PC-3 (cell line): ENCODE results near the gene MED12L. TPM values are rescaled to one million over a fixed set of nuclear protein-coding genes. Genes with fewer than 3 reads are reported as not detected.

Experiments
- ATAC-seq: fragments of 200-7000 bp; cut with Tn5 transposase; 2 replicates; pipeline ENCODE4 v1.9.1; 2020; ENCODE audit warnings: mild to moderate bottlenecking, moderate library complexity
- BruUV-seq: library from RNA; stranded (reverse); fragments of 400-500 nt; replicated peaks from 2 replicates; lab custom pipeline; 2021; lab: Mats Ljungman, UMichigan
- CTCF ChIA-PET: fragments of 300-600 bp; sonication (Branson Sonifier 250); formaldehyde crosslinking; loops from one replicate; lab custom pipeline; 2022; ENCODE audit warnings: antibody characterized with exemption; lab: Charles Lee
- POLR2A ChIA-PET: fragments of 300-600 bp; sonication (Branson Sonifier 250); formaldehyde crosslinking; loops from one replicate; lab custom pipeline; 2022; ENCODE audit warnings: antibody characterized with exemption; ENCODE audit not compliant: unreplicated experiment; lab: Charles Lee
- DNase-seq: peaks from one replicate; pipeline ENCODE4 v3.0.0-alpha.2; 2015
- H2AFZ ChIP-seq: fragments of 300-600 bp; sonication (generic); 2 replicates; pipeline ENCODE4 v1.6.0; 2016; ENCODE audit warnings: antibody characterized with exemption, low read length
- H3F3A ChIP-seq: fragments of 300-600 bp; sonication (generic); one replicate; pipeline ENCODE4 v1.6.0; 2017; ENCODE audit warnings: antibody characterized with exemption, low read length, control low read depth, mild to moderate bottlenecking; ENCODE audit not compliant: unreplicated experiment
- H3K27ac ChIP-seq: fragments of 300-600 bp; sonication (generic); 2 replicates; pipeline ENCODE4 v1.5.1; 2016; ENCODE audit warnings: mild to moderate bottlenecking, low read length
- H3K27me3 ChIP-seq: fragments of 300-600 bp; sonication (generic); 2 replicates; pipeline ENCODE4 v1.6.1; 2016; ENCODE audit warnings: low read length, mixed read lengths
- H3K36me3 ChIP-seq: fragments of 300-600 bp; sonication (generic); 2 replicates; pipeline ENCODE4 v1.6.1; 2016; ENCODE audit warnings: low read depth, mixed run types, low read length, mixed read lengths
- H3K4me1 ChIP-seq: fragments of 300-600 bp; sonication (generic); 2 replicates; pipeline ENCODE4 v1.5.1; 2016; ENCODE audit warnings: low read length; ENCODE audit not compliant: insufficient read depth
- H3K4me2 ChIP-seq: fragments of 300-600 bp; sonication (generic); 2 replicates; pipeline ENCODE4 v1.6.0; 2016; ENCODE audit warnings: low read length
- H3K4me3 ChIP-seq: fragments of 300-600 bp; sonication (generic); 2 replicates; pipeline ENCODE4 v1.5.1; 2016; ENCODE audit warnings: mild to moderate bottlenecking, low read length, mixed read lengths
- H3K79me2 ChIP-seq: fragments of 300-600 bp; sonication (generic); 2 replicates; pipeline ENCODE4 v1.6.1; 2017; ENCODE audit warnings: low read length, mixed read lengths
- H3K9ac ChIP-seq: fragments of 300-600 bp; sonication (generic); 2 replicates; pipeline ENCODE4 v1.6.0; 2016; ENCODE audit warnings: mild to moderate bottlenecking, low read length
- H3K9me2 ChIP-seq: fragments of 300-600 bp; sonication (generic); replicated peaks from 2 replicates; pipeline ENCODE4 v1.6.1; 2016; ENCODE audit warnings: mixed run types, low read length, mixed read lengths
- H3K9me3 ChIP-seq: fragments of 300-600 bp; sonication (generic); 2 replicates; pipeline ENCODE4 v1.6.1; 2016; ENCODE audit warnings: low read length, mixed read lengths
- H4K20me1 ChIP-seq: fragments of 300-600 bp; sonication (generic); 2 replicates; pipeline ENCODE4 v1.6.1; 2016; ENCODE audit warnings: low read length, mixed read lengths
- CTCF ChIP-seq: fragments of 300-600 bp; sonication (generic); conservative IDR thresholded peaks from 2 replicates; pipeline ENCODE4 v1.5.1; 2017; ENCODE audit warnings: antibody characterized with exemption, low read depth, mild to moderate bottlenecking, low read length
- EZH2 ChIP-seq: fragments of 300-600 bp; sonication (generic); IDR thresholded peaks from one replicate; pipeline ENCODE4 v1.6.1; 2017; ENCODE audit warnings: antibody characterized with exemption, mild to moderate bottlenecking, low read length; ENCODE audit not compliant: unreplicated experiment
- EZH2phosphoT487 ChIP-seq: fragments of 300-600 bp; sonication (generic); IDR thresholded peaks from 2 replicates; pipeline ENCODE4 v1.6.1; 2018; ENCODE audit warnings: mild to moderate bottlenecking, antibody characterized with exemption, low read length, borderline replicate concordance
- intact Hi-C: fragments of 100-400 bp; cut with micrococcal nuclease; formaldehyde crosslinking; loops from 2 replicates; pipeline ENCODE4 v1.9.0; 2023
- total RNA-seq: library from RNA; depleted of rRNA; stranded (reverse); fragments of >200 nt; gene quantifications from 2 replicates; pipeline ENCODE4 v1.2.3, GENCODE V29; 2014

Gene MED12L
- total RNA-seq, 1 experiment from 2014 or later, result 0.55 TPM

GRCh38 chr3:151460774-151461450 is 375.4 kb downstream of the MED12L start, which contains the start of gene IGSF10:
Gene IGSF10 (minus strand): TSS chr3:151461061. CDS start chr3:151458709, 2,352 bp downstream.
- H3K27me3 ChIP-seq, result no peaks in the 10 kb centered on the region
- TF ChIP-seq EZH2 (no peak), CTCF (no peak), EZH2phosphoT487 (no peak)
- H3K4me1 ChIP-seq, result peaks cover 6% of the 10 kb centered on the region; the same call in 1 of the 2 replicates
- no peaks in the 10 kb centered on the region for H3K36me3 ChIP-seq
- CTCF ChIA-PET, result no interaction called here
- H3K4me3 ChIP-seq, result peak within 1 kb of the TSS; percentile 72
- H3K4me2 ChIP-seq, result peak within 1 kb of the TSS; percentile 92
- H4K20me1 ChIP-seq, result no peaks in the 10 kb centered on the region
- H3K9ac ChIP-seq, result 0 out of 2 replicates have a peak within 1 kb of the TSS, but pooled peaks have one; percentile 15
- no peaks in the 10 kb centered on the region for H3K9me2 ChIP-seq
- DNase-seq, result no peak
- ATAC-seq, result peak; percentile 86
- H3F3A ChIP-seq, result no peaks in the 10 kb centered on the region
- no peak within 1 kb of the TSS for H3K27ac ChIP-seq
- no peaks in the 10 kb centered on the region for H3K79me2 ChIP-seq
- BruUV-seq, result no TSS peak
- intact Hi-C loops, result no loop called here
- H3K9me3 ChIP-seq, result no peaks in the 10 kb centered on the region
- peak within 1 kb of the TSS; percentile 95 for H2AFZ ChIP-seq
- POLR2A ChIA-PET, result no interaction called here

- no peak overlapping the region for H3K4me3 ChIP-seq
- no peak for DNase-seq
- no peaks in the 10 kb centered on the region for H3K27me3 ChIP-seq
- BruUV-seq, result no TSS peak
- H2AFZ ChIP-seq, result no peak overlapping the region
- H3K79me2 ChIP-seq, result no peaks in the 10 kb centered on the region
- H3K9me3 ChIP-seq, result no peaks in the 10 kb centered on the region
- no peaks in the 10 kb centered on the region for H3K36me3 ChIP-seq
- intact Hi-C loops, result no loop called here
- H3K4me2 ChIP-seq, result no peak overlapping the region
- H3F3A ChIP-seq, result no peaks in the 10 kb centered on the region
- H3K9me2 ChIP-seq, result no peaks in the 10 kb centered on the region
- H4K20me1 ChIP-seq, result no peaks in the 10 kb centered on the region
- ChIA-PET POLR2A (no interaction called here), CTCF (no interaction called here)
- H3K27ac ChIP-seq, result no peak overlapping the region
- H3K4me1 ChIP-seq, result peaks cover 6% of the 10 kb centered on the region; the same call in 1 of the 2 replicates
- no peak for ATAC-seq
- no peak overlapping the region for H3K9ac ChIP-seq
- TF ChIP-seq CTCF (no peak), EZH2 (no peak), EZH2phosphoT487 (no peak)
Measured at GRCh38 chr3:151462278-151462780, 376.9 kb downstream of the MED12L start.

GRCh38 chr3:151462991-151463390 is 377.5 kb downstream of the MED12L start:
- Histone ChIP-seq H3K9ac (no peak overlapping the region), H3K4me3 (no peak overlapping the region), H3K4me1 (peaks cover 6% of the 10 kb centered on the region; the same call in 1 of the 2 replicates), H2AFZ (no peak overlapping the region), H3K27ac (no peak overlapping the region), H3K9me3 (no peaks in the 10 kb centered on the region), H3K79me2 (no peaks in the 10 kb centered on the region), H4K20me1 (no peaks in the 10 kb centered on the region), H3K4me2 (no peak overlapping the region), H3F3A (no peaks in the 10 kb centered on the region), H3K36me3 (no peaks in the 10 kb centered on the region), H3K27me3 (no peaks in the 10 kb centered on the region), H3K9me2 (no peaks in the 10 kb centered on the region)
- ATAC-seq (no peak), DNase-seq (no peak)
- intact Hi-C loops, result no loop called here
- CTCF ChIA-PET, result no interaction called here
- TF ChIP-seq CTCF, result no peak
- TF ChIP-seq EZH2, result no peak
- no peak for TF ChIP-seq EZH2phosphoT487
- POLR2A ChIA-PET, result no interaction called here
- no TSS peak for BruUV-seq
